Measurements from ENCODE around the gene SERTM1. TPM values are rescaled to one million over a fixed set of nuclear protein-coding genes. Genes with fewer than 3 reads are reported as not detected.

SERTM1 gene
- total and polyA plus RNA-seq, 10 donors = not detected

GRCh38 chr13:36715841-36716240 lies 42.0 kb downstream of the SERTM1 start:
- no peaks in the 10 kb centered on the region for H3K4me1 ChIP-seq
- TF ChIP-seq POLR2A (IDR thresholded peaks at IDR 0.05) (no peak), POLR2AphosphoS5 (IDR thresholded peaks at IDR 0.05) (no peak), CTCF (IDR thresholded peaks at IDR 0.05 in 8 of 11, conservative IDR thresholded peaks at IDR 0.05 in 3 of 11) (no peak)
- no peak overlapping the region for H3K4me3 ChIP-seq
- peaks cover 0 to 34% (median 0%) of the 10 kb centered on the region in 7 donors for H3K27me3 ChIP-seq (replicated peaks in 1 of 7)
- DNase-seq = no peak
- H3K36me3 ChIP-seq = no peaks in the 10 kb centered on the region
- WGBS, 5 donors = 35 to 72% (median 60%) methylated on average over 1 of the region's 1 CpG
- no peaks in the 10 kb centered on the region for H3K9me3 ChIP-seq
- H3K27ac ChIP-seq = no peak overlapping the region
- intact Hi-C loops (cut with DNase I; ENCODE audit: low total_unique reads) = no loop called here

- Histone ChIP-seq H3K27me3 (replicated peaks in 1 of 7) (peaks cover 0 to 29% (median 0%) of the 10 kb centered on the region in 7 donors), H3K4me1 (no peaks in the 10 kb centered on the region), H3K9me3 (no peaks in the 10 kb centered on the region), H3K27ac (no peak overlapping the region), H3K36me3 (no peaks in the 10 kb centered on the region), H3K4me3 (no peak overlapping the region)
- WGBS, 5 donors = 83 to 99% (median 95%) methylated on average over 2 of the region's 2 CpGs
- intact Hi-C loops (cut with DNase I; ENCODE audit: low total_unique reads) = no loop called here
- TF ChIP-seq POLR2AphosphoS5 (IDR thresholded peaks at IDR 0.05) (no peak), POLR2A (IDR thresholded peaks at IDR 0.05) (no peak), CTCF (IDR thresholded peaks at IDR 0.05 in 8 of 11, conservative IDR thresholded peaks at IDR 0.05 in 3 of 11) (no peak)
- no peak for DNase-seq
Measured at GRCh38 chr13:36717017-36717416, 43.2 kb downstream of the SERTM1 start.

GRCh38 chr13:36717966-36718545 lies 44.2 kb downstream of the SERTM1 start:
- no peak for DNase-seq
- TF ChIP-seq CTCF (IDR thresholded peaks at IDR 0.05 in 8 of 11, conservative IDR thresholded peaks at IDR 0.05 in 3 of 11) = no peak
- TF ChIP-seq POLR2AphosphoS5 (IDR thresholded peaks at IDR 0.05) = no peak
- TF ChIP-seq POLR2A (IDR thresholded peaks at IDR 0.05) = no peak
- Histone ChIP-seq H3K27me3 (replicated peaks in 1 of 7) (peaks cover 0 to 32% (median 0%) of the 10 kb centered on the region in 7 donors), H3K4me1 (no peaks in the 10 kb centered on the region), H3K27ac (no peak overlapping the region), H3K4me3 (no peak overlapping the region), H3K9me3 (no peaks in the 10 kb centered on the region), H3K36me3 (no peaks in the 10 kb centered on the region)
- intact Hi-C loops (cut with DNase I; ENCODE audit: low total_unique reads) = no loop called here
- WGBS, 5 donors = 62 to 77% (median 67%) methylated on average over 3 of the region's 3 CpGs

- WGBS, 5 donors = 76 to 90% (median 85%) methylated on average over 4 of the region's 4 CpGs
- Histone ChIP-seq H3K9me3 (no peaks in the 10 kb centered on the region), H3K4me1 (no peaks in the 10 kb centered on the region), H3K27ac (no peak overlapping the region), H3K27me3 (replicated peaks in 1 of 7) (peaks cover 0 to 32% (median 0%) of the 10 kb centered on the region in 7 donors), H3K36me3 (no peaks in the 10 kb centered on the region), H3K4me3 (no peak overlapping the region)
- intact Hi-C loops (cut with DNase I; ENCODE audit: low total_unique reads) = no loop called here
- no peak for TF ChIP-seq POLR2AphosphoS5 (IDR thresholded peaks at IDR 0.05)
- TF ChIP-seq POLR2A (IDR thresholded peaks at IDR 0.05) = no peak
- TF ChIP-seq CTCF (IDR thresholded peaks at IDR 0.05 in 8 of 11, conservative IDR thresholded peaks at IDR 0.05 in 3 of 11) = no peak
- no peak for DNase-seq
Measured at GRCh38 chr13:36718686-36719085, 44.9 kb downstream of the SERTM1 start.
